G401.6 (cell line): ENCODE results near the gene PSMB2.

Experiments
- FAIRE-seq: peaks from 2 replicates; lab custom pipeline; 2012; peaks lifted over from hg19 to GRCh38; lab: Jason Lieb, UNC

The PSMB2 gene

GRCh38 chr1:35556484-35557117 lies 84.7 kb downstream of the PSMB2 start:
- no peak for FAIRE-seq

DNA sequence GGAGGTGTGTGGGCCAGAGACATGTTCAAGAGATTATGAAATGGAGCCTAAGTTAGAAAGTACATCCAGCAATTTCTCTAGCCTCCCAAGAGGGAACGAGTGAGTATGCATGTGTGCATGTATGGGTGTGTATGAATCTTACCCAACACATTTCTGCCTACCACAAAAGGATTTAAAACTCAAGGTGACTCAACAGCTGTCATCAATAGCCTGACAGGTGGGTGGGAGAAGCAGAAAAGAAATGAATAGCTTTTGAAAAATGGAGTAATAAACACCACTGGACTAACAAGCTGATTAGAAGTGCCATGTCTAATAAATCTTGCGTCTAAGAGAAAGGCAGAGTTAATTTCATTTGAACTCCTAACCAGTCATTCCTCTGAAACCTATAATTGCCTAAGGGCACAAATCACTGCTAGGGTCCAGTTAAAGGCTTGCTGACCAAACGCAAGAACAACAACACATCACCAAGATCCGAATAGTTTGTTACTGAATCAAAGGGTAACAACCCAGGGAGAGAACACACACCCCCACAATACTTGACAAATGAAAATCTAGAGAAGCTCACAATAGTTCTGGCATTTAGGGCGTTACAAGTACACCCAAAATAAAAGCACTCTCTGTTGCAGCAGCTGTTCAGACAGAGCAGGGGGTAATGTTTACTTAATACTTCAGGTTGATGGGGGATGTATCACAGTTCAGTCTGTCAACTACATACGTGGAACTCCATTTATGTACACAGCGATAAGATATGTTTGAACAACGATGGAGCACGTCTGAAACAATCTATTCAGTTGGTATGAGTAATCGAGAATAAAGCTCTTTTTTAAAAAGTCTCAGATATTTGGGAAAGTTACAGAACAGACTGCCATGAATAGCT lies 85.5 kb downstream of the PSMB2 start:
- no peak for FAIRE-seq

DNA sequence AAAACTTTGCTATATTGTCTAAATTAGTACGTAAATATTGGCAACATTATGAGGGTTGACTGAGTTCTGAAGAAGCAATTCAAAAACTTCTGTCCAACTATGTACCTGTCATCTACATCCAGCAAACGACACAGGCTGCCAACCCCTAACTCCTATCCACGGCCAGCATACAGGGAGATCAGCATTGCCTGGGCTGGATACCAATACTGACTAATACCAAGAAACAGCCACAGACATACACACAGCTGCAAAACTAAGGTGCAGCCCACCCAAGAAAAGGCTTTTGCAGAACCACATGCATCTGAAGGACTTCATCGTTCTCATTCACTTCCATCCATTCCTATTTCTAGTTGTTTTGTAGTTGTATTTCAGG lies 86.1 kb downstream of the PSMB2 start:
- no peak for FAIRE-seq

DNA sequence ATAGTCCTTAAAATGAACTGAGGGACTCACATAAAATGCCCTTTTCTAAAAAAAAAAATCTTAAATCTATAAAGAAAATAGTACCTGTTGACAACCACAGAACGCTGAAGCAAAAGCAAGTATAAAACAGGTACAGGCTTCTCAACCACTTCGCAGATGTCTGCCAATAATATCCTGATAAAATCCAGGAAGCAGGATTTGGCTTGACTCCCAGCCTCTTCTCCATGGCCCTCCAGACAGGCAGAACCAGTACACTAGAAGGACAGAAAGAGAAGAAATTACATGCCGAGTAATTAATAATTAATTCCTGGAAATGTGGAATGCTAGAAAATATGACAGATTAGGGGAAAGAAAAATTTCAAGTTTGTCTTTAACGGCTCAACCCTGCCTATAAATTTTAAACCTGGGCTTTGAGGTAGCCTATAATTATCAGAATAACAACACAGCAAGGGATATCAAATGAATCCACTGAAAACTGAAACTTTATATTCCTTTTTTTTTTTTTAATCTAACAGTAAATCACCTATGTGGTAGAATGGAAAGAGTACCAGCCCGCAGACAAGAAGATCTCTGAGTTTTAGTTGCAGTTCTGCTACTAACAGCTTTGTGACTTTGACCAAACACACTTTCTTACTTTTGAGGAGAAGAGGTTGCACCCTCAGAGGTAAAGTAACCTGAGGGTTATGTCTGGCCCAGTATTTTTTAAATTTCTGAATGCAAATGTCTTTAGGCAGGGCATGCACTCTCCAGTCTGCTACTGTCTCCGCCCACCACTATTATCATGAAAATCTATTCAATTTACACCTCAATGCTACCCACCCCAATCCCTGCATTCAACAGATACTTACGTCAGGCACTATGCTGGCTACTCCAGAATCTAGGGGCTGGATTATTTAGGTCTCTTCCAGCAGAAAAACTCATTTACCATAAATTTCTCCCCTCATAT lies 86.8 kb downstream of the PSMB2 start:
- no peak for FAIRE-seq

GRCh38 chr1:35553851-35554250 lies 87.5 kb downstream of the PSMB2 start:
- no peak for FAIRE-seq
